Medulla oblongata (tissue), 1 donor: ENCODE measurements around the gene KLHDC7A.
"Not testable (repeated sequence)": the region's sequence is repeated elsewhere in the genome, so short reads cannot be mapped to it uniquely, and the experiment has no call there.

Source experiments
- DNase-seq: peaks from one replicate; pipeline ENCODE4 v3.0.0-alpha.2; 2015; ENCODE audit errors: extremely low spot score

The KLHDC7A gene

DNA sequence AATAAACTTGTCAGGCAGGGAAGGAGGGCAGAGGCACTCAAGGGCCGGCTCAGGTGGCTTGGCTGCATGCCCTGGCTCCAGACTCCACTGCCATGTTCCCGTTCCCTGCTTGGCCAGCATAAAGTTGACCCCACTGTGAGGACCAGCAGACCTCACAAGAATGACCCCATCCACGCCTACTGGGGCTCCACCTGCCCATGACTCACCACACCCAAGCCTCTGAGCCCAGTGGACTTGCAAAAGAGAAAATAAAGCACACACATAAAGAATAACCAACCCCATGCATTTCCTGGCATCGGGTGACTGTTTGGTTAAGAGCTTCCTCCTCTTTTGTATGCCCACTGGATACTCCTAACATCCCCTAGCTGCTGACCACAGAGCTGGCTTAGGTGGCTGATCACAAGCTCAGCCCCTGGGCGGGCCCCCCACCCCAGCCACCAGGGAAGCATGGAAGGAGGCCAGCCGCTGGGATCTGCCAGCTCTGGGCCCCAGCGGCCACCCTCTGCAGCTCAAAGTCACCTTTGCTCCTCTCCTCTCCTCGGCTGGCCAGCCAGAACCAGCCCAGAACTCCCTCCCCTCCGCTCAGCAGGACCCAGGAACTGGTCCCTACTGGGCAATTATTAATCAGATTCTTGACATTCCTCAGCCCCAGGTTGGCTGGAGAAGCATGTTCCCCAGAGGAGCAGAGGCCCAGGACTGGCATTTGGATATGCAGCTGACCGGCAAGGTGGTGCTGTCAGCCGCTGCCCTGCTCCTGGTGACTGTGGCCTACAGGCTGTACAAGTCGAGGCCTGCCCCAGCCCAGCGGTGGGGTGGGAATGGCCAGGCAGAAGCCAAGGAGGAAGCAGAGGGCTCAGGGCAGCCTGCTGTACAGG, at the start of gene KLHDC7A:
Gene KLHDC7A (plus strand): TSS at position 616 of the 875 bp plus-strand sequence. CDS start 52 bp downstream, at position 668.
- no peak for DNase-seq

DNA sequence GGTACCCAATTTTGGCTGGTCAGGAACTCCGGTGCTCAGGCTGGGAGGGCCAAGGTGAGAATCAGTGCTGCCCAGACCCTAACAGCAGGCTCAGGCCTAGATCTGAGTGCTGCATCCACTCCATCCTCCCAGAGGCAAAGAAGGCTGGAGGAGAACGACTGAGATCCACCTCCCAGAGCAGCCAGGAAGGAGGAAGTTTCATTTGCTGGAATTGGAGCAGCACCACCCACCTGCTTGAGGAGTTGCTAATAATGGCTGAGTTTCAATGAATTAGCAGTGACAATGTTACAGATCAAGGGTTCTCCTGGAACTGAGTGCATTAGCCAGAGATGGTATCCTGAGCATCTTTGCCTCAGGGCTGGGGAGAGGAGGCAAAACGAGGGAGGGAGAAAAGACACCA, 46.7 kb upstream of the KLHDC7A start:
- no peak for DNase-seq

DNA sequence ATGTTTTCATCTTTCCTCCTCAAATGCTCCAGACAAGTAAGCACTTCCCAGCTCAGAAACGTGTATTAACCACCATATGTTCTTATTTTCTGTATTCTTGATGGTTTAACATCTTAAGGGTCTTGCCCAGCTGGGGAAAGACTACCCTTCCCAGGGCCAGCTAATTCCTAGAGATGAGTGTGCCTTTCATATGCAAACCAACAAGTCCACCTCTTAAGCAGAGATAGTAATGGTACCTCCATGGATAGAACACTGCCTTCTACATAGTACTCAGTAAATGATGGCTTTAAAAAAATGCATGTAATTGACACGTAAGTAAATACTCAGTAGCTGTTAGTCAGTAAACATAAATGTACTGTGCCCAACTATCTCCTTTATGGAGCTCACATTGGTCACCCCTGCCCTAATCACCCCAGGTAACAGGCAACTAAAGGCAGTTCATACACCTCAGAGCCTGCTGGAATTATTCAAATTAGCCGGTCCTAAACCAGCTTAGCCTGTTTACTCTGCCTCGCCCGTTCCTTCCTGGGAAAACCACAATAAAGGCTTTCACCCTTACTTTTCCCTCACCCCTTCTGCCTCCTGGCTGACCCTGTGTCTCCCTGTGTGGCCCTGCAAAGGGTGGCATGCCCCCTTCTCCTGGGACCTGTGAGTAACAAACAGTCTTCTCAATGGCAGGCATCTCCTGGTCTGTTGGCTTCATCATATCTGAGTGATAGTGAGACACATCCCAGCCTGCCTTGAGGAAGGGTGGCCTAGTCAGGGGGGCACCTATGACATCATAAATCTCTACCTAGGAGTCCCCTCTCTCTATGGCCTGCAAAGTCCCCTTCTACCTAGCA, 40.1 kb upstream of the KLHDC7A start:
- no peak for DNase-seq

GRCh38 chr1:18443587-18444520, 36.9 kb upstream of the KLHDC7A start:
- no peak for DNase-seq

- DNase-seq: no peak
Observed at GRCh38 chr1:18444563-18444962, 36.2 kb upstream of the KLHDC7A start.

DNA sequence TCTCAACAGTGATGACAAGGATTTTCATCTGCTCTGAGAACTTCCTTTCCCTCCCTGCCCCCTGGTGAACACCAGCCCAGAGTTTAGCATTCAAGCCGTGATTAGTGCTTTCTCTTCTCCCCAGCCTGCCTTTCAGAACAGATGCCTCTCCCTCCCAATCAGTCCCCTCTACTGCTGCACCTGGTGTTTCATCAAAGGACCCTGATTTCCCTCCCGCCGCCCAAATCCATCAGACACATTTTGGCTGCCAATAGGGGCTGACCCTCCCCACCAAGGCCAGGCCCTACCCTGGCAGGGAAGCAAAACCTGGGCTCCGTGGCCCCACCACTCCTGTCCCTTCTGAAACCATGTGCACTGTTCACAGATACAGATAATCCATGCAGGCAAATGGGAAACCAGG, 34.0 kb upstream of the KLHDC7A start:
- no peak for DNase-seq

- no peak for DNase-seq
Observed at GRCh38 chr1:18447509-18448220, 33.1 kb upstream of the KLHDC7A start.

- DNase-seq: no peak
Observed at GRCh38 chr1:18448889-18449288, 31.8 kb upstream of the KLHDC7A start.

DNA sequence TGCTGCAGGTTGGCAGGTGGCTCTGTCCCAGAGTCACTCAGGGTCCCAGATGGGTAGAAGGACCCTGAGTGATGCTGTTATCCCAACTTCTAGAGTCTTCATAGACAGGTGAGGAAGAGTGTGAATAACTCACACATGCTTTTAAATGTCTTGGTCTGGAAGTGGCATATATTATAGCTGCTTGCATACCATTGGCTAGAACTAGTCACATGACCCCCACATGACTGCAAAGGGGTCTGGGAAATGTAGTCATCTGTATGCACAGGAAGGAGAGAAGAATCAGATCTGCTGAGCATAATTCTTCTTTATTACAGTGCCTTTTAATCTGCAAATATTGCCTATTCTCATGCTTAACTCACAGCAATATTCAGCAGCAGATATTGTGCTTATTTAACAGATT, 28.2 kb upstream of the KLHDC7A start:
- no peak for DNase-seq

DNA sequence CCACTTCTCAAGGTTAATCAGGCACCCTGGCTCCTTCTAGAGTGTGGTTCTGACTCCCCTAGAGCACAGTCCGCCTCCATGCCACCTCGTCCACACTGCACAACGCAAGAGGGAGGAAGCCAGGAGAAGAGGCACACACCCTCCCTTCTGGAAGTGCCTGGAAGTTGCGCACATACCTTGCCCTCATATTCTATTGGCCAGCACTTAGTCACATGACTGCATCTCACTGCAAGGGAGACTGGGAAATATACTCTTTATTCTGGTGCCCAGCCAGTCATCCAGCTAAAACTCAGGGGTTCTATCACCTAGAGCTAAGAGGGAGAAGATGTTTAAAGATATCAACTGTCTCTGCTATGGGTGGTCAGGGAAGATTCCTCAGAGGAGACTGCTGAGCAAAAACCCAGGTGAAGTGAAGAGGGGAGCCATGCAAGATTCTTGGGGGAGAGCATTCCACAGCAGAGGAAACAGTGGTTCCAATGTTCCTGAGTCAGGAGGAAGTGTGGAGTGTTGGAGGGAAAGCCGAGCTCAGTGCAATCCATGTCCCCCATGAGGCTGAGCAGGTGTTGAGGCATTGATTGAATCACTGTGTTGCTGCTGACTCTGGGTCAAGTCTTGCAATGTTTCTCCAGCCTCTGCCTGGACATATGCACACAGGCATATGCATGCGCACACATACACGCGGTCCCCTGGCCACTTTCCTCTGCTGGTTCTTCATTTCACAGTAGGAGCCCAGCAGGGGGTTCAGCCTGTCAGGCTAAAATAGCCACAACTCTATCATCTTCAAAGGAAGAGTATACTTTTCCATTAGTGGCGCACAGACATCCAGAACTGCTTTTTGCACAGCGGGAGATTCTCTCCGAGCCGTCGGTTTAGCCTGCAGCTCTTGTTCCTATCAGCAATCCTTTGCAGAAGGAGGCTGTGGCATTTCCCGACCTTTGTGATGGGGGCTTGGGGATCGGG, 22.3 kb upstream of the KLHDC7A start:
- DNase-seq: no peak

DNA sequence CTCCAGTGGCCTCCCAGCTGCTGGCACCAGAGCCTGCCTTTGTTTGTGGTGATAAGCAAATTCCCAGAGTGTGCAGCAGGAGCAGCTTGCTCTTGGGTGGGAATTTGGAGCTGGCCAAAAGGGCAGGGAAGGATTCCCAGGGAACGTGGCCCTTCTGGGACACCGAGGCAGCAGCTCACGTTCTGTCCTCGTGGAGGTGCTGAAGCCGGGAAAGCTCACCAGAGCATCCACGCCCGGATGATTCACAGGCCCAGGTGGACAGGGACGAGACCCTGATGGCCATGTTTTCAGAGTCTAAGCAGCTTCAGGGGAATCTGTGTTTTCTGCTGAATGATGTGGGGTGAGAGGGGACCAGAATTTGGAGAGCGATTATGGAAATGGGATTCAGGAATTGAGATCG, 19.1 kb upstream of the KLHDC7A start:
- no peak for DNase-seq

GRCh38 chr1:18462517-18462916, 18.2 kb upstream of the KLHDC7A start:
- DNase-seq: not testable (repeated sequence)

DNA sequence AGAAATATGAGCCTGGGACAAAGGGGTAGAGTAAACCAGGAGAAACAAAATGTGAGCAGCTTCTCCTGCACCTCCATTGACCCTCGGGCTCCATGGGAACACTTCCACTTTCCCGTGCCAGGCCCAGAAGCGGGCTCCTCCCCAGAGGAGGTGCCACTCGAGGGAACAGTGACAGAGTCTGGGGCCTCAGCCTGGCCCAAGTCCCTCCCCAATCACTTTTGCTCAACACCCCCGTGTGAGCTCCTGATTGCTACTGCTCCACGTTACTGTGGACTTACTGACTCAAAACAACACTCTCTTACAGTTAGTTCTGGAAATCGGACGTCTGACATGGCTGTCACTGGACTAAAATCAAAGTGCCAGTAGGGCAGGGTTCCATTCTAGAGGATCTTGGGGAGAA, 17.7 kb upstream of the KLHDC7A start:
- DNase-seq: no peak

DNA sequence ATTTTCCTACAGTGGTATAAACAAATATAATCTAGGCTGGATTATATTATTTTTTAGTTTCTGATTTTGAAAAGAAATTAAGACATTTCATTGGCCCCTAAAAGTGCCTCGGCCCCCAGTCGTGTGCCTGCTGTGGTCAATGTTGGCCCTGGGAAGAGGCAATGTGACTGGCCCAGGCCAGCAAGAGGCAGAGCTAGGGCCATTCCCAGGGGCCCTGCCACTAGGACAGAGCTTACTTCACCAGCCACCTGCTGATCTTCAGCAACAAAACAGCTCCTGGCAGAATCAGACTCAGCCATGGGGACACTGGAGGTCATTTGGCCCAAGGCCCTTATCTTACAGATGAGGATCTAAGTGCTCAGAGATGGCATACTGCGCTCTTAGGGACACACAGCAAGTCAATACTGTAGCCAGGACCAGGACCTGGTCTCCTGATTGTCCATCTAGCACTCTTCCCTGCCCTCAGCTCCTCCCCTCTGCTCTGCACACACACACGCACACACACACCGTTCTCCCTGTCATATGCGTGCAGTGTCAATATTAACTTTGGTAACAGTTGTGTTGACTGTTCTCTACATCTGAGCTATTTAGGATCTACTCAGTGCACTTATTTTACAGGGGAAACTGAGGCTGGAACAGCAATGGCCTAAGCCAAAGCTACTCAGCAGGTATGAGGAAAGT, 16.6 kb upstream of the KLHDC7A start:
- no peak for DNase-seq

GRCh38 chr1:18464665-18465050, 16.1 kb upstream of the KLHDC7A start:
- no peak for DNase-seq

DNA sequence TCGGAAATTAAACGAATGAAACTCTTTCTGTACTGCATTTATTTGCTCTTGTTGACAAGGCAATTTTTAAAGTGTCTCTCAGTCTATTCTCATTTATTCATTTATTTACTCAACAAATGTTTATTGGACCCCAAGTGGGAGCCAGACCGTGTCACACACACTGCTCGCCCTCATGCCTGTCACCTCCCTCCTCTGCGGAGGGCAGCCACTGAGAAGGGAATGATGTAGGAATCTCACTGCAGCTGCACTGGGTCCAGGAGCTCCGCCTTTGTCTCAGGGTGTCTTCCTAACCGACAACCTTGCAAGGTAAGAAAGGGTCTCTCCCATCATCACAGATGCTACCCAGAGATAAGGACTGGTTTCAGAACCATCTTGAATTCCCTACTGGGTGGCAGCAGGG, 14.1 kb upstream of the KLHDC7A start:
- DNase-seq: no peak

DNA sequence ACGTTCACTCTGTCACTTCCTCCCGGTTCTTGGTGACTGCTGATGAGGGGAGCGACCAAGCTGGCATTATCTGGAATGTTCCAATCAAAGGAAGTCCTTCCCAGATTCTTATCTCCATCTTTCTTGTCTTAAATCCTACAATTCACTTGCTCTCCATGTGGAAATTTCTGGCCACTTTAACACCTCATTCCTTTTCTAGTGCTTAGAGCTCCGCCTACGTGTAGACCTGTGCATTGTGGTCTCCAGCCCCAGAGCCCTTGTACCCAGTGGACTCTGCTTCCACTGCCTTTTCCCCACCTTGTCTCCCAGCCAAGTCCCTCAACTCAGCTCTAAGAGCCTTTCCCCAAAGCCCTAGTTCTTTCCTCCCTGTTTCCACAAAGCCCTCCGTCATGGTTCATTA, 12.2 kb upstream of the KLHDC7A start:
- DNase-seq: no peak

GRCh38 chr1:18469514-18469913, 11.2 kb upstream of the KLHDC7A start:
- DNase-seq: no peak

GRCh38 chr1:18470671-18471355, 9.9 kb upstream of the KLHDC7A start:
- no peak for DNase-seq
